OCI-LY7 (cell line): ENCODE measurements around the gene RAB5IF.

ENCODE experiments used
- CTCF ChIP-seq: fragments of 200-600 bp; sonication (generic); conservative IDR thresholded peaks from 2 replicates; pipeline ENCODE4 v1.5.1; 2014; ENCODE audit warnings: mild to moderate bottlenecking, antibody characterized with exemption, low read length, moderate library complexity, mixed read lengths
- EZH2phosphoT487 ChIP-seq: fragments of 200-600 bp; sonication (generic); IDR thresholded peaks from 2 replicates; pipeline ENCODE4 v1.6.1; 2018; ENCODE audit warnings: low read depth, borderline replicate concordance, mild to moderate bottlenecking, mixed run types, antibody characterized with exemption, low read length, moderate library complexity, mixed read lengths

- no peak for TF ChIP-seq CTCF
- no peak for TF ChIP-seq EZH2phosphoT487
Observed at GRCh38 chr20:36591281-36591680, 14.3 kb upstream of the RAB5IF start.
